Uterus (tissue), 2 donors: ENCODE measurements around the gene SELENOK.
"Not testable (repeated sequence)": the region's sequence is repeated elsewhere in the genome, so short reads cannot be mapped to it uniquely, and the experiment has no call there.

Experiments
- POLR2A ChIP-seq, 2 donors: fragments of 450-650 bp; IDR thresholded peaks; one replicate each; pipeline ENCODE4 v1.6.1; 2016; ENCODE audit warnings: antibody characterized with exemption in 2 of 2, mild to moderate bottlenecking in 1 of 2, moderate library complexity in 1 of 2
- TF ChIP-seq, protein P1 (sequence below), 4 experiments: fragments of 200-600 bp in 2 of 4; fragments of 450-650 bp in 2 of 4; sonication (generic) in 2 of 4; IDR thresholded peaks; one replicate each; pipeline ENCODE4 v1.5.1; 2016 to 2019; ENCODE audit warnings: antibody characterized with exemption in 4 of 4, mild to moderate bottlenecking in 2 of 4, moderate library complexity in 1 of 4

DNA sequence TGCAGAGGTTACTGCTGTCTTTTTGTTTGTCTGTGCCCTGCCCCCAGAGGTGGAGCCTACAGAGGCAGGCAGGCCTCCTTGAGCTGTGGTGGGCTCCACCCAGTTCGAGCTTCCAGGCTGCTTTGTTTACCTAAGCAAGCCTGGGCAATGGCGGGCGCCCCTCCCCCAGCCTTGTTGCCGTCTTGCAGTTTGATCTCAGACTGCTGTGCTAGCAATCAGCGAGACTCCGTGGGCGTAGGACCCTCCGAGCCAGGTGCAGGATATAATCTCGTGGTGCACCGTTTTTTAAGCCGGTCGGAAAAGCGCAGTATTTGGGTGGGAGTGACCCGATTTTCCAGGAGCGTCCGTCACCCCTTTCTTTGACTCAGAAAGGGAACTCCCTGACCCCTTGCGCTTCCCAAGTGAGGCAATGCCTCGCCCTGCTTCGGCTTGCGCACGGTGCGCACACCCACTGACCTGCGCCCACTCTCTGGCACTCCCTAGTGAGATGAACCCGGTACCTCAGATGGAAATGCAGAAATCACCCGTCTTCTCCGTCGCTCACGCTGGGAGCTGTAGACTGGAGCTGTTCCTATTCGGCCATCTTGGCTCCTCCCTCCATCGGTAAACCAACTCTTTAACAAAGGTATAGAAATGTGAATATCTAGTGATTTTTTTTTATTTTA is 35.7 kb upstream of the SELENOK start:
- TF ChIP-seq, protein P1, sequence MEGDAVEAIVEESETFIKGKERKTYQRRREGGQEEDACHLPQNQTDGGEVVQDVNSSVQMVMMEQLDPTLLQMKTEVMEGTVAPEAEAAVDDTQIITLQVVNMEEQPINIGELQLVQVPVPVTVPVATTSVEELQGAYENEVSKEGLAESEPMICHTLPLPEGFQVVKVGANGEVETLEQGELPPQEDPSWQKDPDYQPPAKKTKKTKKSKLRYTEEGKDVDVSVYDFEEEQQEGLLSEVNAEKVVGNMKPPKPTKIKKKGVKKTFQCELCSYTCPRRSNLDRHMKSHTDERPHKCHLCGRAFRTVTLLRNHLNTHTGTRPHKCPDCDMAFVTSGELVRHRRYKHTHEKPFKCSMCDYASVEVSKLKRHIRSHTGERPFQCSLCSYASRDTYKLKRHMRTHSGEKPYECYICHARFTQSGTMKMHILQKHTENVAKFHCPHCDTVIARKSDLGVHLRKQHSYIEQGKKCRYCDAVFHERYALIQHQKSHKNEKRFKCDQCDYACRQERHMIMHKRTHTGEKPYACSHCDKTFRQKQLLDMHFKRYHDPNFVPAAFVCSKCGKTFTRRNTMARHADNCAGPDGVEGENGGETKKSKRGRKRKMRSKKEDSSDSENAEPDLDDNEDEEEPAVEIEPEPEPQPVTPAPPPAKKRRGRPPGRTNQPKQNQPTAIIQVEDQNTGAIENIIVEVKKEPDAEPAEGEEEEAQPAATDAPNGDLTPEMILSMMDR (IDR thresholded peaks at IDR 0.05): not testable (repeated sequence)
- TF ChIP-seq POLR2A (IDR thresholded peaks at IDR 0.05): not testable (repeated sequence)
